ENCODE measurements around the gene GLRX2. TPM values are rescaled to one million over a fixed set of nuclear protein-coding genes. Genes with fewer than 3 reads are reported as not detected.

GLRX2 gene
- total RNA-seq, 4 donors from 2014 or later: 1.0 to 10.8 (median 6.6) TPM

GRCh38 chr1:193077991-193078390 is 27.2 kb downstream of the GLRX2 start:
- Histone ChIP-seq H3K9me3 (no peaks in the 10 kb centered on the region), H3K27me3 (no peaks in the 10 kb centered on the region), H3K4me3 (no peak overlapping the region), H3K36me3 (peaks cover 0 to 4% of the 10 kb centered on the region in 2 donors), H3K4me1 (no peaks in the 10 kb centered on the region), H3K27ac (no peak overlapping the region)
- intact Hi-C loops (cut with DNase I; ENCODE audit: low total_unique reads): no loop called here
- no peak for DNase-seq
- no peak for TF ChIP-seq POLR2A (IDR thresholded peaks at IDR 0.05)
- TF ChIP-seq, protein P1, sequence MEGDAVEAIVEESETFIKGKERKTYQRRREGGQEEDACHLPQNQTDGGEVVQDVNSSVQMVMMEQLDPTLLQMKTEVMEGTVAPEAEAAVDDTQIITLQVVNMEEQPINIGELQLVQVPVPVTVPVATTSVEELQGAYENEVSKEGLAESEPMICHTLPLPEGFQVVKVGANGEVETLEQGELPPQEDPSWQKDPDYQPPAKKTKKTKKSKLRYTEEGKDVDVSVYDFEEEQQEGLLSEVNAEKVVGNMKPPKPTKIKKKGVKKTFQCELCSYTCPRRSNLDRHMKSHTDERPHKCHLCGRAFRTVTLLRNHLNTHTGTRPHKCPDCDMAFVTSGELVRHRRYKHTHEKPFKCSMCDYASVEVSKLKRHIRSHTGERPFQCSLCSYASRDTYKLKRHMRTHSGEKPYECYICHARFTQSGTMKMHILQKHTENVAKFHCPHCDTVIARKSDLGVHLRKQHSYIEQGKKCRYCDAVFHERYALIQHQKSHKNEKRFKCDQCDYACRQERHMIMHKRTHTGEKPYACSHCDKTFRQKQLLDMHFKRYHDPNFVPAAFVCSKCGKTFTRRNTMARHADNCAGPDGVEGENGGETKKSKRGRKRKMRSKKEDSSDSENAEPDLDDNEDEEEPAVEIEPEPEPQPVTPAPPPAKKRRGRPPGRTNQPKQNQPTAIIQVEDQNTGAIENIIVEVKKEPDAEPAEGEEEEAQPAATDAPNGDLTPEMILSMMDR (IDR thresholded peaks at IDR 0.05): no peak

GRCh38 chr1:193070942-193071341 is 34.3 kb downstream of the GLRX2 start:
- no peak overlapping the region for H3K4me3 ChIP-seq
- no peaks in the 10 kb centered on the region for H3K9me3 ChIP-seq
- intact Hi-C loops (cut with DNase I; ENCODE audit: low total_unique reads): no loop called here
- no peaks in the 10 kb centered on the region for H3K4me1 ChIP-seq
- no peaks in the 10 kb centered on the region for H3K36me3 ChIP-seq
- no peak for DNase-seq
- no peak overlapping the region for H3K27ac ChIP-seq
- H3K27me3 ChIP-seq: no peaks in the 10 kb centered on the region
- TF ChIP-seq POLR2A (IDR thresholded peaks at IDR 0.05): no peak
- TF ChIP-seq, protein P1 (IDR thresholded peaks at IDR 0.05): no peak

DNA sequence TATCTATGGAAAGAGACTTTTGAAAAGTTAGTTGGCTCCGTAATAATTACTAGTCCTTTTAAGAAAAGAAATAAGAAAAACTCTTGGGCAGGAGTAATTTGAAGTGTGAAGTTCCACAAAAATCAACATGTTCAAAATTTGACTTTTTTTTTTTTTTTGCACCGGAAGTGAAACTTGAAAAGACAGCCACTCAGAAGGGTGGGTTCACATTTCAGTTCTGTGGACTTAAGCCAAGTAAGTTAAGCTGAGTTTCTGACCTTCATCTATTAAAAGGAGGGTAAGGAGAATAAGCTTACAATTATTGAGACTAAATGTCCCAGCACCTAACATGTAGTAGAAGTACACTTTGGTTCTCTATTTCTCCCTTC is 34.8 kb downstream of the GLRX2 start:
- intact Hi-C loops (cut with DNase I; ENCODE audit: low total_unique reads): no loop called here
- Histone ChIP-seq H3K4me3 (no peak overlapping the region), H3K36me3 (no peaks in the 10 kb centered on the region), H3K9me3 (no peaks in the 10 kb centered on the region), H3K27ac (no peak overlapping the region), H3K4me1 (no peaks in the 10 kb centered on the region), H3K27me3 (no peaks in the 10 kb centered on the region)
- TF ChIP-seq POLR2A (IDR thresholded peaks at IDR 0.05): no peak
- TF ChIP-seq, protein P1 (IDR thresholded peaks at IDR 0.05): no peak
- no peak for DNase-seq

GRCh38 chr1:193069748-193070385 is 35.3 kb downstream of the GLRX2 start:
- TF ChIP-seq POLR2A (IDR thresholded peaks at IDR 0.05): no peak
- TF ChIP-seq, protein P1 (IDR thresholded peaks at IDR 0.05): no peak
- no peaks in the 10 kb centered on the region for H3K36me3 ChIP-seq
- H3K27me3 ChIP-seq: no peaks in the 10 kb centered on the region
- H3K27ac ChIP-seq: no peak overlapping the region
- no peaks in the 10 kb centered on the region for H3K4me1 ChIP-seq
- intact Hi-C loops (cut with DNase I; ENCODE audit: low total_unique reads): no loop called here
- H3K4me3 ChIP-seq: no peak overlapping the region
- DNase-seq: no peak
- H3K9me3 ChIP-seq: no peaks in the 10 kb centered on the region

- intact Hi-C loops (cut with DNase I; ENCODE audit: low total_unique reads): no loop called here
- Histone ChIP-seq H3K4me1 (no peaks in the 10 kb centered on the region), H3K9me3 (no peaks in the 10 kb centered on the region), H3K27me3 (no peaks in the 10 kb centered on the region), H3K27ac (no peak overlapping the region), H3K4me3 (no peak overlapping the region), H3K36me3 (no peaks in the 10 kb centered on the region)
- no peak for DNase-seq
- TF ChIP-seq, protein P1 (IDR thresholded peaks at IDR 0.05): no peak
- no peak for TF ChIP-seq POLR2A (IDR thresholded peaks at IDR 0.05)
These were observed 37.2 kb downstream of the GLRX2 start for GRCh38 chr1:193068013-193068412.

Data from uterus (tissue), 4 donors.